CMK (cell line): Measurements from ENCODE around the gene AFF3.
"Not testable (repeated sequence)": the region's sequence is repeated elsewhere in the genome, so short reads cannot be mapped to it uniquely, and the experiment has no call there.

ENCODE experiments used
- DNase-seq: peaks from one replicate; pipeline ENCODE4 v3.0.0-alpha.2; 2010; ENCODE audit warnings: low read depth

Gene AFF3

DNA sequence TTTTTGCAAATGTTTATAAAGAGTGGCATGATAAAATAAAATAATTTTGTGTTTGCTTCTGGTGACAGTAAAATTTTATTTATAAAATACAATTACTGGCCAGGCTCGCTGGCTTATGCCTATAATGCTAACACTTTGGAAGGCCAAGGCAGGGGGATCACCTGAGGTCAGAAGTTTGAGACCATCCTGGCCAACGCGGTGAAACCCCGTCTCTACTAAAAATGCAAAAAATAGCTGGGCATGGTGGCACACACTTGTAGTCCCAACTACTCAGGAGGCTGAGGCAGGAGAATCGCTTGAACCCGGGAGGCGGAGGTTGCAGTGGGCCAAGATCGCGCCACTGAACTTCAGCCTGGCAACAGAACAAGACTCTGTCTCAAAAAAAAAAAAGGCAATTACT lies 480.6 kb downstream of the AFF3 start:
- not testable (repeated sequence) for DNase-seq

DNA sequence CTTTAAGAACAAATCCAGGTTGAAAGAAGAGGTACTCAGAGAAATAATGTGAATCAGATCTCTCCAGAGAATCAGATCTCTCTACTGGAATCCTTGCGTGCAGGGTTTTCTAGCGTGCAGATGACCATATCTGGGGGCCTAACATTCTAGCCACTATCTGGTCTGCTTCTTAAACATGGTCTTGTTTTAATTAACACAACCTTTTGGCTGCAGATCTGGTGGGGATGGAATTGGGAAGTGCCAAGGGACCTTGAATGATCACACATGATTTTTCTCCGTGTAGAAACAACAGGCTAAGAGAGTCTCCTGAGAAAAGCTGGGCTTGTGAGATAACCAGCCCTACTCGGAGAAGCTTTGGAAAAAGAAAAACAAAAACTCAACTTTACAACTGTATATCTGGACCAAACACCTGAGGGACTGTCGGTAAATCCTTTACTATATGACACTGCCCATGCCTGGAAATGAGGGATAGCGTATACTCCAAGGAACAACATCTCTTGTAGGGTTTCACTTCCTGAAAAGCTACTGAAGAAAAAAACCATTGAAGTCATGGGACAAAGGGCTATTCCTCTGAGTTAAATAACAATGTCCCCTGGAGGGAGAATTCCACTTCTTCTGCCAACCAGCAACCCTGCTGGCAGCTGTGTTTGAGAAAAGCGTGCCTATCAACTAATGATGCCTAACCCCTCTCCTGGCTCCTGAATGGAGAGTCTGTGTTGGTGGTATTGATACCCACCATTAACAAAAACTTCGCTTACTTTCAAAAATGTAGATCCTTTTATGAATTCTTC lies 481.6 kb downstream of the AFF3 start:
- DNase-seq, result no peak

DNA sequence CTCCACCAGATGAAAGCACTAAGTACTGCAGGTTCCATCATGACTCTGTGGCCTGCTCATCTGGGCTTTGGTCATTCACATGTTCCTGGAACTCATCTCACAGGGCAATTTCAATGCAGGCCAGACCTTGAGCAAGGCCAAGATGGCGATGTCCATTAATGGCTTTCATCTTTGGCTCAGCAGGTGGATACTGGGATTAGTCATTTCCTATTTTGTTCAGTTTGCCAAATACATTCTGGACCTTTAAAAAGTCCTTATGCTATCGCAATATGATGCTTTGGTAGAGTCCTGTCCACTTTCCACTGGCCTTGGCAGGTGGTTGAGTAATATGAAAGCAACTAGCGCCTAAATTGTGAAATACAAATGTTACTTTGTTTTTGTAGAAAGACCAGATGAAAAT lies 482.5 kb downstream of the AFF3 start:
- DNase-seq, result no peak

- DNase-seq, result no peak
These were observed 484.6 kb downstream of the AFF3 start for GRCh38 chr2:99657691-99658258.

- DNase-seq, result no peak
These were observed 485.4 kb downstream of the AFF3 start for GRCh38 chr2:99656994-99657393.

DNA sequence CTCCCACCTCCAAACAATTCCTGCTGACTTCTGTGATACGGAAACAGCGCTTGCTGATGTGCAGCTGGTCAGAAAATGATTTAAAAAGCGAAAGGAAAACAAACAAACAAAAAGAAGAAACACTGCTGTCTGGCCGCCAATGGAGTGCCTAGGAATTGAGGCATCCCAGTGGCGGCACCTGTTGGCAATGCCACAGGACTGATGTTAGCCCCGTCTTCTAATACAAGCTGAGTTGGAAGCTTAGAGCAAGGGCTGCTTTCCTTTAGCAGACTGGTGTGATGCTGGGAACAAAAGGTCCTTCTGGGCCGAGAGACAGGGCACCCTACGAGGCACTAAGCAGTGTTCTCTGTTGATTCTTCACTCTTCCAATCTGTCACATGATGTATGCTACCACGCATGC lies 489.0 kb downstream of the AFF3 start:
- DNase-seq, result no peak

DNA sequence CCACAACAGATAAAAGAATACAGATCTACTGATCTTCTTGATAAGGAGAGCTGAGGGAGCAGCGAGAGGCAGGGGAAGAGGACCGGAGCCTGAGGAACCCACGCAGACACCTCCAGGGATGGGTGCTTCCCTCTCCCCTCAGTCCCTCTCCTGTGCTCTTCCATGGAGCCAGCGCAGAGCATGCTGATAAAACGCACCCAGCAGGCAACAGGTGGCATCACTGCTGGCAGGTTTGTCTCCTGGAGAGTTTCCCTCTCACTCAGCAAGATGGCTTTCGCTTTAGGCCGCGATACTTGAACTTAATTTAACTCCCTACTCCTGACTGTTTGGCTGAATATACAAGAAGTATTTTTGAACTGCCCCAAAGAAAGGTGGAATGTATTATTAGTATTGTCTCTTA lies 489.5 kb downstream of the AFF3 start:
- DNase-seq, result no peak

- no peak for DNase-seq
These were observed 490.3 kb downstream of the AFF3 start for GRCh38 chr2:99651930-99652670.

DNA sequence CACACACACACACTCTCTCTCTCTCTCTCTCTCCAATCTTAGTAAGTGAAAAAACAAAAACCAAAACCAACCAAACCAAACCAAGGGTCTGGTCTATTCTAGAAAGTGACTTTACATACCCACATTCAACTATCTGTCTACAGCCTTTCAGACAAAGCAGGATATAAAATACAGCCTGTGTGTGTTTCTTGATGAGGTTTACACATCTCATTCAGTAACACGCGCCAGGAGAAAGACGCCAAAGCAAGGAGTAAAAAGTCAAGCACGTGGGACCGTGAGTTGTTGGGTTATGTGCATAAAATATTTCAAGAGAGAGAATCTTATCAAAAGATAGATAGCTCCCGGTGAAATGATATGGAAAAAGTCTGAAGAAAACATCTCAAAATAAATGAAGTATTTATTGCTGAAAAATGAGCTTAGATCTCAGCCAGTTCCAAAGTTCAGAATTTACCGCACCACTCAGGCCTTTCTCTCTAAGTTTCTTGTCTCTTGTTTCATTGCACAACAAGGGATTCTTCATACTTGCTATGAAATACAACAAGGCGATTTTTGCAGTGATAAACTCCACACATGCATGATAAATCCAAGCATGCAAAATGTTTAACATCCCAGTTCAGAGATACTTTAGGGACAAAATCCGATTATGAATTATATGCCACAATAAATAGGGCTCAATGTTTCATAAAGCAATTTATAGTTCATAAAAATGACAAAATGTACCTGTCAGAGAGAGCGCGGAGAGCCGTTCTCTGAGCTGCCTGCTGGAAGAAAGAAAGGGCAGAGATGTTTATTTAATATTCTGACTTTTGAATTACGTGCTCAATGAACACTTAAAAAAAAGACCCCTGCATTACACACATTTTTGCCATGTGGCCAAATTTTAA lies 493.2 kb downstream of the AFF3 start:
- no peak for DNase-seq

GRCh38 chr2:99648178-99648844 lies 494.1 kb downstream of the AFF3 start:
- no peak for DNase-seq

- no peak for DNase-seq
These were observed 496.4 kb downstream of the AFF3 start for GRCh38 chr2:99645960-99646359.

DNA sequence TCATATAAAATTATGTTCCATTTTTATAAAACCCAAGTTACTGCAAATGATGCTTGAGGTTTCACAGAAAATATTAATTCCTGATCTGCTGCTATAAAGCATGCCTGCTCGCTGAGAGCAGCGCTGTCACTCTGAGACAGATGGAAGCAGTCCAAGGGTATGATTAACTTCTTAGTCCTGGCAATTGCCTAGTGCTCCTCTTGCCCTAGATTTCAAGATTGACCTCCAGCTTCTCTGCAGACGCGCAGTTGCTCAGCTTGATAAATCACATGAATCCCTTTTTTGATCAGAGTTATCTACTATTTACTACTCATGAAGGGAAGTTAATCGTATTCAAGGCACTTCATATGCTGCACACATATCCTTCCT lies 498.0 kb downstream of the AFF3 start:
- DNase-seq, result no peak

DNA sequence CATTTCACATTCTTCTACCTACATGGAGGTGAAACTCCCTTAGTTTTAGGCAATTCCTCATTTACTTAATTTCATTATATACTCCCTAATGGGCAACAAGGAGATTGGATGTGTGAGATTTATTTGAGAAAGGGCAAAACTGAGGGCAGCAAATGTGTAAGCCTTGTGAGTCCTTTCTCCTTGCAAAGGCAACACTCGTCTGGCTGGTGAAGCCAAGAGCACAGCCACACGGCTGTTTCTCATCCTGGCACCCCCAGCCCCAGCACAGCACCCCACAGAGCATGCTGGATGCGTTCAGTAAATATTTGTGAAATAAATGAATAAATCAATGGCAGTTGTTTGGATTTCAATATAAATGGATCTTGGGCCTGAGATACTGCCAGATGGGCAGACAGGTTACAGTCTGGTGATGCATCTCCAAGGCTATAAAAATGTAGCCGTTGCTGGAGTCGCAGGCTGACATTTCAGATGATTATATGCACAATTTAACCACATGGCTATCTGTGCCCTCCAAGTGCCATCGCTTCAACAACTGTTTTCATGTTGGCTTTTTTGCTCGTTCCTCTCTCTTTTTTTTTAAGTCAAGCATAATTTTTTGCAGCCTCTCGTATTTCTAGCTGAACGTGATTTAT lies 498.5 kb downstream of the AFF3 start:
- no peak for DNase-seq

DNA sequence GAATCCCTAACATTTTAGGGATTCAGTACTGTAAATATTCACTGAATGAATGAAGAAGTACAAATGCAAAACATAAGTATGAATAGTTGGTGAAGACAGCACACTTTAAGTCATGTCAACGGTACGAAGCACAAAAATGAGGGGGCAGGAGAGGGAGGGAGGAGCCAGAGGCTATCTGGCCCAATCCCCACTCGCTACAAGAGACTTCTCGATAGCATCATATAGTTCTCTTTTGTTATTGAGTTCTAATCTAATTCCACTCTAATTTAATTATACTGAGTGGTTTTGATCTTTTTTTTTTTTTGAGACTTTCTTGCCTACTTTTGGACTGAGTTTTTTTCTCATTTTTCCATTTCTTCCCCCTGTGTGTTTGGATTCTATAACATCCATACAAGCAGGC lies 500.4 kb downstream of the AFF3 start:
- DNase-seq, result no peak

GRCh38 chr2:99640635-99641151 lies 501.7 kb downstream of the AFF3 start:
- no peak for DNase-seq

DNA sequence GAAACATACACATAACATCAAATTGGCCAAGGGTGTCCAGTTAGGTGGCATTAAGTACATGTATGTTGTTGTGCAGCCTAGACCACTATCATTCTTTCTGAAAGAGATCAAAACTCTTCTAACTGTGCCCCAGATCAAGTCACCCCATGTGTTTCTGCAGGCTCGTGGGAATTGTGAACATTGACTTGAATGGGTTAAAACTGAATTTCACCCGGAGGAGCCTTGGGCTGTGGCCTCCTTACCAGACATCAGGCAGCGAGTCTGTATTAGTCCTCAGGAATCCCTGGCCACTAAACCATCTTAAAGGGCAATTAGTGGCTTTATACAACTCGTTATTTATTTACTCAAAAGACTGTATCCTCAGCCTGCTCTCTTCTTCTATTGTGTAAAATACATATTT lies 503.6 kb downstream of the AFF3 start:
- DNase-seq, result no peak

DNA sequence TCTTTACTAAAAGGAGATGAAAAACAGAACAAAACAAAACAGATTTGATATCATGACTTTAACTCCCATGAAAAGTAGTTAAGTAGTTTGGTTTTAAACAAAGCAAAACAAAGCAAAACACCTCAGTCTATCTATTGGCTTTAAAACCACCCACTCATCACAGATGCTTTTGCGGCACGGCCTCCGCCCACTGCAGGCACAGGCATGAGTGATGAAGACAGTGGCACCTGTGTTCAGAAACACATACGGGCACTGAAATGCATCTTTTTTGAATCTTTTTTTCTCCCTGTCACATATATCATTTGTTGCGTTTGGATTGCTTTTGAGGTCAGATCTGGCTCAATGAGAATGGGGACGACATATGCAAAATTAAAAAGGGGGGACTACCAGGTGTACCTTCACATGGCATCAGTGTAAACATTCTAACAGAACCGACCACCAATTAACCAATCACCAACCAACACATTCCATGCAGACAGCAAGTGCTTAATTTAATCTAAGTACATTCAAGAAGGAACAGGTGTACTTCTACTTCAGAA lies 505.2 kb downstream of the AFF3 start:
- no peak for DNase-seq

- no peak for DNase-seq
These were observed 506.0 kb downstream of the AFF3 start for GRCh38 chr2:99636144-99637034.

DNA sequence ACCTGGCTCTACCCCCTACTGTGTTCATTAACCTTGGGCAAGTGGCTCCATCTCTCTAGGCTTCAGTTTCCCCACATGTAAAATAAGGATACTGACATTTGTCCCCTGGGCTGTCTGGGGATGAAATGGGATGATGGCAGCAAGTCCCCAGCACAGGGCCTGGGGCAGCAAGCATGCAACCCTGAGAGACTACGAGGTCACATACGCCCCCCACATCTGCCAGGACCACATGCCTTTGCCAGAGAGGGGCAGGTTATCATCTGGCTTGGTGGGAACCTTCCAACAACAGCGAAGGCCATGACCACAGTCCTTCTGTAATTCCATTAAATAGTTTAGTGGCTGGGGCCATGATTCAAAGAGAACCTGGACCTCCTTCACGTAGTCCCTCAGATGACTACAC lies 506.7 kb downstream of the AFF3 start:
- DNase-seq, result no peak

DNA sequence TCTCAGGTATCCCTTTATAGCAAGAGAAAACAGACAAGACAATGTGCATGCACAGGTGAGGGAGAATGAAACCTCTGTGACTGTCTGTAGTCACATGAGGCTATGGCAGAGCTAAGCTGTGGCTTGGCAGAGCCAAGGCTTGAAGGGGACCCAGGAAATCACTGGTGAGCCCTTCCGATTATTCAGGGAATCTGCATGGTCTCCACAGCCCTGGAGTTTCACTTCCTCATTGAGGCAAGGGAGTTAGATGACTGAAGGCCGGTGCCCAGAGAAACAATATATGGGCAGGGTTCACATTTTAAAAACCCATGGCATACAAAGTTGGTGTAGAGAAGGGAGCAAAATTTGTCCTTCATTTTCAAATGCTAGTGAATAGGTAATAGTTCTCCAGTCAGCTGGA lies 508.2 kb downstream of the AFF3 start:
- DNase-seq, result no peak
